SKM-1 treated with dmso at 0.1 percent for 144 hours (cell line): ENCODE results near the gene MTHFR.
"Not testable (repeated sequence)": the region's sequence is repeated elsewhere in the genome, so short reads cannot be mapped to it uniquely, and the experiment has no call there.

Source experiments
- DNase-seq: peaks from one replicate; lab custom pipeline; 2025; ENCODE audit not compliant: unreplicated experiment; lab: John Stamatoyannopoulos, UW

The MTHFR gene

DNA sequence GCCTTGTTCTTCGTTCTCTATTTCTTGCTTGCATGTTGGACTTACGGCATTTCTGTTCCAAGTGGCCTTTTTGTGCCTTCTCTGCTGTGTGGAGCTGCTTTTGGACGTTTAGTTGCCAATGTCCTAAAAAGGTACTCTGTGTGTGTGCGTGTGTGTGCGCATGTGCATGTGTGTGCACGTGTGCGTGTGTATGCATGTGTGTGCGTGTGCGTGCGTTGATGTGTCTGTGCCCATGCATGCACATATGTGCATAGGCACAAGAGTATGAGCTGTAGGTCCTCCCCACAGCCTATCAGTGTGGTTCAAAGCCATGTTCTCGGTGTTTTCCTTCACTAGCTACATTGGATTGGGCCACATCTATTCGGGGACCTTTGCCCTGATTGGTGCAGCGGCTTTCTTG is 28.1 kb upstream of the MTHFR start:
- no peak for DNase-seq

DNA sequence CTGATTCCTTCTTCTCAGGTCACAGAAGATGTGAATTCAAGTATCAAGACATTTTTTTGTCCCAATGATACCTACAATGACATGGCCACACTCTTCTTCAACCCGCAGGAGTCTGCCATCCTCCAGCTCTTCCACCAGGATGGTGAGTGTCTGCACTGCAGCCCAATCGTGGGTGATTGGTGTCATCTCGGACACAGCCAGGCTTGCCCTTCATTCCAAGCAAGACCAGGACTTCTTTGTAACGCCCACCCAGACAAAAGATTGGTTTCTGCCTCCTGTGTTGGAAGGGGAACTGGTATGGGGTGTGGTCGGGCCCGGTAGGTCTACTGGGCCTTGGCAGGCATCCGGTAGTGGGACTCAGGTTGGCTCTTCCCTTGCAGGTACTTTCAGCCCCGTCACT is 27.7 kb upstream of the MTHFR start:
- no peak for DNase-seq

GRCh38 chr1:11831945-11832725 is 26.4 kb upstream of the MTHFR start:
- DNase-seq, result no peak

DNA sequence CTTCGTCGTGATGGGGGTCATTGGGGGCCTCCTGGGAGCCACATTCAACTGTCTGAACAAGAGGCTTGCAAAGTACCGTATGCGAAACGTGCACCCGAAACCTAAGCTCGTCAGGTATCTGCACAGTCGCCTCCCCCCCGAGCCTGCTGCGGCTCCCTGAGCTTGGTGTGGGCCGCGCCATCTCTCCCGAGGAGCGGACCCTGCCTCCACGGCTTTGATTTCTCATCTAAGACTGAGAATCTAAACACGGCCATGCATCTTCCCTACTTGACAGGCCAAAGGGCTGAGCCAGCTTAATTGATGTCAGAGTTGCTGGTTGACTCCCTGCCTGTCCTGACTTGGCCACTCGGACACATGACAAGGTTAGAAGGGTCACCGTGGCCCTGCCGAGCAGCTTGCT is 22.7 kb upstream of the MTHFR start:
- DNase-seq, result no peak

GRCh38 chr1:11826946-11827345 is 21.2 kb upstream of the MTHFR start:
- DNase-seq, result no peak

DNA sequence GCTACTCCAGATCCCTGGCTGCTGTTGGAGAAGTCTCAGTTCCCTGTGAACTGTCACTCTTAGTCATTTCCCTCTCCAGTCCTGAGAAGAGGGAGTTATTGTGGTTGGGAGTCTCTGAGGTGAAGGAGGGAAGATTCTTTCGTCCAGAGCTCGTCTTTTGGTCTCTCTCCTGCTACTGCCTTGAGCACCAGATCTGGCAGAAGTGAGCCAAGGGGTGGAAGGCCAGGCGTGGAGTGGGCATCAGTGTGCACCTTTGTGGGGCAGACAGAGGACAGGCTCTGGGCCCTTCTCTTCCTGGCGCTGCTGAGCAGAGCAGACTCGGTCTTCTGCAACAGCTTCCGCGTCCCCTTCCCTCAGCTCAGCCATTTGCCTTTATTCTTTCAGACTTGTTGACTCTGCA is 19.4 kb upstream of the MTHFR start:
- no peak for DNase-seq

GRCh38 chr1:11823366-11824137 is 17.8 kb upstream of the MTHFR start:
- no peak for DNase-seq

DNA sequence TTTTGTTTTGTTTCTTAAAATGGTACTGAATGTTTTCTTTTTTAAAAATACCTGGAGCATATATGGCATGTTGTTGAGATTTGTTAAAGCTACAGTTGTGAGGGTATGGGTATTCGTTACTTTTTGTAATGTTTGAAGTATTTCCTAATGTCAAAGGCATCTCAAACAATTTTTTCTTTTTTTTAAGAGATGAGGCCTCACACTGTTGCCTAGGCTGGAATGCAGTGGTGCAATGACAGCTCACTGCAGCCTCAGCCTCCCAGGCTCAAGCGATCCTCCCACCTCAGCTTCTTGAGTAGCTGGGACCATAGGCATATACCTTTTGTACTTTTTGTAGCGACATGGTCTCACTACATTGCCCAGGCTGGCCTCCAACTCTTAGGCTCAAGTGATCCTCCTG is 16.3 kb upstream of the MTHFR start:
- no peak for DNase-seq

- no peak for DNase-seq
These were observed 11.4 kb upstream of the MTHFR start for GRCh38 chr1:11817192-11817591.

- no peak for DNase-seq
These were observed 7.3 kb upstream of the MTHFR start for GRCh38 chr1:11813021-11813420.

DNA sequence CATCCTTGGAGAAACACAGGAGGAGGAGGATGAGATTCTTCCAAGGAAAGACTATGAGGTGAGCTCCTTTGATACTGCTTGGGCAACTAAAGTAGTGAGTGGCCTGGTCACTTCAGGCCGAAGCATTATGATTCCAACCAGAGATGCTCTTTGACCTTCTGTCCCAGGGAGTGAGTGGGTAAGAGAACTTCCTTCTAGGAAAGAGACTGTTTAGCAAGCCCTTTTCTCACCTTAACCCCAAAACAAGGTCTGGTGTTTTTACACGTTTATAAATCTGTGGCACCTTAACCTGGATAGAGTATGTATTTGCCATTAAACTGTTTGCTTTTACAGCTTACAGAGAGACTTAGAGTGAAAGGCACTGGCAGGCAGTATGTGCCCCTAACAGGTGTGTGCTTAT is 1.4 kb upstream of the MTHFR start:
- DNase-seq, result no peak

GRCh38 chr1:11806307-11806936 is 658 bp upstream of the MTHFR start:
- no peak for DNase-seq

- DNase-seq, result no peak
These were observed 920 bp downstream of the MTHFR start for GRCh38 chr1:11804666-11805421.

DNA sequence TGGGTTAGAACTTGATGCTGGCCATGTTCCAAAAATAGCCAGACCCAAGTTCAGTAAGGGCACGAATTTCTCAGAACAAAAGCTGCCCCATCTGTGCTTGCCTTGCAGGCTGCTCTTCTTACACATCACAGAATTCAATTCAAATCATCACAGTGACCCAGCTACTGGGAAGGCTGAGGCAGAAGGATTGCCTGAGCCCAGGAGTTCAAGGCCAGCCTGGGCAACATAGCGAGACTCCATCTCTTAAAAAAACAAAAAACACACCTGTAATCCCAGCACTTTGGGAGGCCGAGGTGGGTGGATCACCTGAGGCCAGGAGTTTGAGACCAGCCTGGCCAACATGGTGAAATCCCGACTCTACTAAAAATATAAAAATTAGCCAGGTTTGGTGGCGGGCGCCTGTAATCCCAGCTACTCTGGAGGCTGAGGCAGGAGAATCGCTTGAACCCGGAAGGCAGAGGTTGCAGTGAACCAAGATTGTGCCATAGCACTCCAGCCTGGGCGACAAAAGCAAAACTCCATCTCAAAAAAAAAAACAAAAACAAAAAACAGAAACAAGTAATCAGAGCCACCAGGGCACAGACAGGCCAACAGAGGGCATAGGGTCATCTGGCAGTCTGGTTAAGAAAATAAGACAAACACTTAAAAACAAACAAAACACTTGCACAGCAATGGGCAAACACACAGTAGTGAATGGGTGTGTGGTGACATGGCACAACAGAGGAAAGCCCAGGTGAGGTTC is 1.7 kb downstream of the MTHFR start:
- DNase-seq, result not testable (repeated sequence)

DNA sequence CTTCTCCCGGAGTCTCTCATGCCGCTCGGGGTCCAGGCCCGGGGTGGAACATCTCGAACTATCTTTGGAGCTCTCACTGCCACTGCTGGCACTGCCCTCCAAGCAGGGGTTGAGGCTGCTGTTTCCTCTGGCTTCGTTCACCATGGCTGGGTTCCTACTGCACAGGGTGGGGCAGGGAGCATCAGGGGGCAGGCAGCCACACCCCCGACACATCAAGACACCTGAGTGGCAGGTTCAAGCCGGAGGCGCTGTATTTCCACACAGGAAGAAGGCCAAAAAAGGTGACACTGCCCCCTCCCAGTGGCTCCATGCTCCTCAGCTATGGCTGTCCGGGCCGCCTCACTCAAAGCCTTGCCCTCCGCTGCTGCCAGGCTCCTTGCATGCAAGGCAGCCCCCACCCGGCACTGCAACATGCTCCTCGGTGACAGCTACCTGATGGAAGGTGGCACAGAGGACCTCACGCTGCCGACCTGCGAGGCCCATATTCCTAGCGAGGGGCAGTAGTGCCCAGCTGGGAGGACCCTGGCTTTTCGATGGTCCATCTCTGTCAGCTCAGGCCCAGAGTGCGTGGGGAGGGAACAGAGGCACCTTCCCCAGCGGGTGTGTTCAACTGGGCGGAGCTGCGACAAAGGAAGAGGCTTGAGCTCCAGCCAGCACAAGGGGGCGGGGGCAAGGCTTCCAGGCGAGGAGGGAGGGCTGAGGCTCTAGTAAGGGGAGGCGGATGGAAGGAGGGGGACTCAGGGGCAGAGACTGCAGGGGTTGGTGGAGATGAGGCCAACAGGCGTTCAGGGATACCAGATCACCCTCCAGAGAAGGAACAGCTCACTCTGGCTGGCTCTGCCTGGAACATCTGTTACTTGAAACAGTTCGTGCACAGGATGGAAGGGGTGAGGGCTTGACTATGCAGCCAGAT is 2.5 kb downstream of the MTHFR start:
- no peak for DNase-seq

DNA sequence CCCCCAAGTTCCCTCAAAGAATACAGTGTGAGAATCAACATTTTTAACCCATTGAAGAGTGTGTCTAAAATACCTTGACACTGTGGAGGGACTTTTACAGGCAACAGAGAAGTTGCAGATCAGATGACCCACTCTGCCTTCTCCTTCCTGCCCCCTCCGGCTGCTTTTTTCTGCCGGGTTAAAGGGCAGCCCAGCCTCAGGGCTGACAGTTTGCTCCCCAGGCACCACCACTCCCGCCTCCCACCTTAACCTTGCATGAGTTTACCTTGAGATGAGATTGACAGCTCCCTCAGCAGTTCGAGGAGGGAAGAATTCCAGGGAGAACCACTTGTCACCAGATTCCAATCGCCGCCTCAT is 3.2 kb downstream of the MTHFR start:
- DNase-seq, result no peak

DNA sequence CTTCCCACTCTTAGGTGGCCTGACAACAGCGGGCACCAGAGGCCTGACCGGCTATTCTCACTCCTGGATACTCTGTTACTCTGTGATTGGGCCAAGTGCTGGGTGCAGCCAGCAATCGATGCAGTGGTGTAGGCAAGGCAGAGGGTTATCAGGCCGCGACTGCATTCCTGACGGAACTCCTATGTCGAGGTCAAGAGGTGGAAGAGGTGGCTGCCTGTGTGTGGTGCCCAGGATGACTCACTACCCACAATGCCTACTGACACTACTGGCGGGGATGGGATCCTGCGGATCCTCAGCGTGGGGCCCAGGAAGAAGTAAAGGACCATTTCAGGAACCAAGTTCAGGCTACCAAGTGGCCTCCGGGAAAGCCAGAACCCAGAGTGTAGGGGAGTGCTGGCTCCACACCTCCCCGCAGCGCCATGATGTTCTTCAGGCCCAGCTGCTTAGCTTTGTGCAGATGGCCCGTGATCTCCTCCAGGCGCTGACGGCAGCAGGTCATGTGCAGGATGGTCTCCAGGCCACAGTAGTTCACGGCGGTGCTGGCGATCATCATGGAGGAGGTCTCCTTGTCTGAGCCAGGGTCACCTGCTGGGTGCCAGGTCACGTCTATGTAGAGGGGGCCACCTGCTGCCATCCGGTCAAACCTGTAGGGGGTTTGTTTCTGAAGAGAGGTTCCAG is 4.9 kb downstream of the MTHFR start:
- no peak for DNase-seq

GRCh38 chr1:11800391-11800755 is 5.4 kb downstream of the MTHFR start:
- DNase-seq, result no peak

GRCh38 chr1:11799896-11800295 is 5.9 kb downstream of the MTHFR start:
- DNase-seq, result no peak
